Stimulated activated CD4-positive, alpha-beta T cell treated with anti-CD3 and anti-CD28 coated beads, Interleukin-2, amount 100 ng/mL, for 4 hours (primary cell): ENCODE data around the gene PHF12.
"Not testable (repeated sequence)": the region's sequence is repeated elsewhere in the genome, so short reads cannot be mapped to it uniquely, and the experiment has no call there.

Experiments used
- DNase-seq: peaks from one replicate; pipeline ENCODE4 v3.0.0-alpha.2; 2020; ENCODE audit warnings: low read depth

The PHF12 gene

GRCh38 chr17:28953444-28954118 lies 2.3 kb upstream of the PHF12 start:
- peak; percentile 25 for DNase-seq

- DNase-seq: peak; percentile 95
Observed at GRCh38 chr17:28951991-28952975, 965 bp upstream of the PHF12 start.

- no peak for DNase-seq
Observed at GRCh38 chr17:28950752-28951427, 428 bp downstream of the PHF12 start.

DNA sequence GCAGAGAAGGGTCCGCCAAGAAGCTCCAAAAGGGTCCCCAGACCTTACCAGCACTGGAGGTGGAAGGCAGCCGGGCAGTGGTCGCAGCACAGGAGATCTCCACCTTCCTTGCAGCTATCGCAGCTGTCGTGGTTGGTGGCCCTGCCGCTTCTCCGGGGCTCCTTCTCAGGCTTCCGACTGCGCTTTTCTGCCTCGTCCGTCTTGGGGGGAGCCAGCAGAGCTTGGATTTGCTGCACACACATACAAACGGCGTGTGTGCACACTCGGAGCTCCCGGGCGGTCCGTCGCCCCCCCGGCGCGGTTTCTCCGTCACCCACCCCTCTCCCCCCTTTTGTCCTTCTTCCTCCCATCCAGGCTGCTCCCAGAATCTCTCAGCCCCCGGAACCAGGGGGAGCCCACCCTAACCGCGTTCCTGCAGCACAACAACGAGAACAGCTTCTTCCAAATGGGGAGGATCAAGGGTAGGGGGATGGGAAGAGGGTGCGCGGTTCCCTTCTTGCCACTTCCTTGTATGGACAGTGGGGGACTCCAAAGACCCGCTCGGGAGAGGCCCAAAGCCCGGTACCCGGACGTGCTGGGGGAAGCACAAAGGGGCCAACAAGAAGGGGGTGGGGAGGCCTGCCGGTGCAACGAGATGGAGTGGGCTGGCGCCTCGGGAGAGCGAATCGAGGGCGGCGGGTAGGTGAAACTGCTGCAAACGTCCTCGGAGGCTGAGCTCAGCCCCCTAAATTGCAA lies 1.1 kb downstream of the PHF12 start:
- DNase-seq: peak; percentile 19

- peak; percentile 25 for DNase-seq
Observed at GRCh38 chr17:28949185-28950016, 1.9 kb downstream of the PHF12 start.

GRCh38 chr17:28948873-28949184 lies 2.5 kb downstream of the PHF12 start:
- DNase-seq: no peak

GRCh38 chr17:28948342-28948741 lies 3.0 kb downstream of the PHF12 start:
- no peak for DNase-seq

DNA sequence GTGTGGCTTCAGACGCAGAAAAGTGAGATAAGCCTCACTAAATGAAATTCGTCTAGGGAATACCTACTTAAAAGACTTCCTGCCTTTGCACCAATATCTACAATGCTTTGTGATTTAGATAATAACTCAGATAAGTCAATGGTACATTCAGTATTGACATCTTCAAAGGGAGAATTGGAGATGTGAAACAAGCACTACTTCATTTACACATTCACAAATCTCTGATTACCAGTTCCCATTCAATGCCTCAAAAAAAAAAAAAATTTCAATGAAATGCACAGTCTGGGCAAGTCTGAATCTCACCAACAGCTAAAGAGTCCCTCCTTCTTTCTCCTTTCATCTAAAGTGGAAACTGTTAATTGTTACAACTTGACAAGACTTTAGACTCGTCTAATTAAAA lies 3.7 kb downstream of the PHF12 start:
- DNase-seq: no peak

- DNase-seq: no peak
Observed at GRCh38 chr17:28946239-28946638, 5.1 kb downstream of the PHF12 start.

DNA sequence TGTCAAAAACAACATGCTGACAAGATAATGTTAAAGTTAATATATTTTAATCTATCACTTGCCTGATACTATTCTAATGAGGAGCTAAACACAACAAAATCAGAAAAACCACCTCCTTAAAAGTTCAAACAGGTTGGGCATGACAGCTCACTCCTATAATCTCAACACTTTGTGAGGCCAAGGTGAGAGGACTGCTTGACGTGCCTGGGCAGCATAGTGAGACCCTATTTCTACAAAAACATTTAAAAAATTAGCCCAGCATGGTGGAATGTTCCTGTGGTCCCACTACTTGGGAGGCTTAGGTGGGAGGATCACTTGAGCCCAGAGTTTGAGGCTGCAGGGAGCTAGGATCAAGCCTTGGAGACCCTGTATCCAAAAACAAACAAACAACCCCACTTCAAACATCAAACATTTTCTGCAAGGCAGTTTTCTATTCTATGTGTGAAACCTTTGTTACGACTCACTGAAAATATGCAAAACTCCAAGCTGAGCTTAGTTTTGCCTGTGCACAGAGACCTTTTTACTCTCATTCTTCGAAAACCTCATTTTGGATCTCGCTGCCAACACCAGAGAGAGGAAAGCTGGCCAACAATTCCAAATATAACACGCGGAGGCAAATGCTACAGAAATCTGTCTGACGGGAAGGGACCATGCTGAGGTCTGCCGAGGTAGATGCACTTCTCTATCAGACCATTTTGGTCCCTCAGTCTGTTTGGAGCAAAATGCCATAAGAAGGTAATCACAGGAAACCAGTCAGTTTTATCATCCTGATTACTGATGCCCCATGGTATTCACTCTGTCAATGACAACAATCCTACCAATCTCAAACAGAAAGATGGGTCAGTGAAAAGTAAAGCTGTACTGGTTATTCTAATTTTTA lies 6.2 kb downstream of the PHF12 start:
- DNase-seq: no peak

DNA sequence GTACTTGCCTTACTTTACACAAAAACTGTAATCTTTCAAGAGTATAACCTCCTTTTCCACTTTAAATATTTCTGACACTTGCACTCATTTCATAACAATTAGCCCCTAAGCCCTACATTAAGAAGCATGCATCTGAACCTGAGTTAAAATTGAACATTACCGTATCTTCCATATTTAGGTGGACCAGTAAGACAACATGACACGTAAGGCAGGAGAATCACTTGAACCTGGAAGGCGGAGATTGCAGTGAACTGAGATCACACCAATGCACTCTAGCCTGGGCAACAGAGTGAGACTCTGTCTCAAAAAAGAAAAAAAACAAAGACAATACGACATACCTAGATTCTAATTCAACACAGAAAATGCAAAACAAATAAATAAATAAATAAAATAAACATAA lies 7.0 kb downstream of the PHF12 start:
- no peak for DNase-seq

DNA sequence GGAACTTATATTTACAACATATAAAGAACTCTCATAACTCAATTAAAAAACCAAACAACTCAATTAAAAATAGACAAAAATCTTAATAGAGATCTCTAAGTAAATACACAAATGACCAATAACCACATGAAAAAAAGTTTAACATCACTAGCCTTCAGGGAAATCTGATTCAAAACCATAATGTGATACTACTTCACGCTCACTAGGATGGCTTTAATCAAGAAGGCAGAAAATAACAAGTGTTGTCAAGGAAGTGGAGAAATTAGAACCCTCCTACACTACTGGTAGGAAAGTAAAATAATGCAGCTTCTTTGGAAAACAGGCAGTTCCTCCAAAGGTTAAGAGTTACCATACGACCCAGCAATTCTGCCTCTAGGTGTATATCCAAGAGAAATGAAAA lies 8.4 kb downstream of the PHF12 start:
- no peak for DNase-seq

- DNase-seq: no peak
Observed at GRCh38 chr17:28941251-28941650, 10.1 kb downstream of the PHF12 start.

GRCh38 chr17:28940675-28941074 lies 10.6 kb downstream of the PHF12 start:
- no peak for DNase-seq

DNA sequence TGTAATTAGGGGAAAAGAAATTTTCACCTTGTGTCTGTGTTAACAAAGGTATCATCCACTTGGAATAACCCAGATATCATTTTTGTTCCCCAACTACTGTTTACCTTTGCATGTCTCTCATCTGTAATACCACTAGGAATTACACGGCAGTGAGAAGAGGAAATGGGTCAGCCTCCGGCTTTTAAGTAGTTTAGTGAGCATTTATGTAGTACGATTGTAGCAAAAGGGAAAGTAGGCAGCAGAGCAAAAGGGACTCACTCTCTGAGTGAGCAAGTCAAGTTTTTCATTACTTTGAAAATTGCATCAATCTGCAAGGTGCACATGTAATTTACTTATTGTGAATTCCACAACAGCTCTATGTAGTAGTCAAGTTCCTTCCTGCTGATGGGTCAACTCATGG lies 11.2 kb downstream of the PHF12 start:
- DNase-seq: no peak

DNA sequence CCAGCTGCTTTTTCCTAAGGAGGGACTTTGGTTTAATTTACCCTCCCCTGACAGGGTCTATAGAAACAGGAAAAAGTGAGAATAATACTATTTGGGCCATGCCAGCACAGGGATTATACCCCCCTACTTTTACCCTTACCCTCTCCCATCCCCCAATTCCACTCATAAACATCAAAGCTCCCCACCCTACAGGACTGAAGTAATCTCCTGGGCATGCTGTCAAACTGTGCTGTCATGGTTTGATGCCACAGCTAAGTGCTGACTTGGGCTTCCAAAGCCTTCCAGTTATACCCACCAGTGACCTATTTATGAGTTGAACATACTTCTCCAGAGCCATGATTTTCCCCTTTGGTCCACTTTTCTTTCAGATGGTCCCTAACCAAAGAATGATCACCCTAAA lies 12.8 kb downstream of the PHF12 start:
- no peak for DNase-seq

DNA sequence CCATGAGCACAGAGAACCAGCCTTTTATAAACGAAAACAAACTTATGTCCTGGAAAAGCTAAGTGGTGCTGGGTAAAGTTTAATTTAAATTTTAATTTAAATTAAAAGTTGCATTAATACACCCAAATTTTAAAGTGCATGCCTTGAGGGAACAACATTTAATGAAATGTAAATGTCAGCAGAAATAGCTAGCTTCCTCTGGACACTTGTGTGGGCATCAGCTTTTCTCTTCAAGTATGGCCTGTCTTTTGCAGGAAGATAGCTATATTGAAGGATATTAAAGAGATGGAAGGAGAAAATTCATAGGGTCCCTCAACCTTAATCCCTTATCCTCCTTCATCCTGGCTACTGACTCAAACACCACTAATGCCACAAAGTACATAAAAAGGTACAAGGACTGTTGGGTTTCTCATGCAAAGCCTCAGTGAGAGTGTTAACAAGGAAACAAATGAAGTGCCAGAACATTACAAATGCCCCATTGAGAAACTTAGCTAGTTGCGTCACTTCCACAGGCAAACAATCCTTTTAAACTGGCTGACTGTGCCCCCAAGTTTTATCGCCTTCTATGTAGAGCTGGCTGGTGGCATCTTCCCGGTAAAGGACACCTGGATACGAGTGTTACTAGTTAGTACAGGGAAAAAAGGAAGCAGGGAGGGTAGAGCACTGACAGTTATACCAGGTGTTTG lies 14.1 kb downstream of the PHF12 start:
- no peak for DNase-seq

DNA sequence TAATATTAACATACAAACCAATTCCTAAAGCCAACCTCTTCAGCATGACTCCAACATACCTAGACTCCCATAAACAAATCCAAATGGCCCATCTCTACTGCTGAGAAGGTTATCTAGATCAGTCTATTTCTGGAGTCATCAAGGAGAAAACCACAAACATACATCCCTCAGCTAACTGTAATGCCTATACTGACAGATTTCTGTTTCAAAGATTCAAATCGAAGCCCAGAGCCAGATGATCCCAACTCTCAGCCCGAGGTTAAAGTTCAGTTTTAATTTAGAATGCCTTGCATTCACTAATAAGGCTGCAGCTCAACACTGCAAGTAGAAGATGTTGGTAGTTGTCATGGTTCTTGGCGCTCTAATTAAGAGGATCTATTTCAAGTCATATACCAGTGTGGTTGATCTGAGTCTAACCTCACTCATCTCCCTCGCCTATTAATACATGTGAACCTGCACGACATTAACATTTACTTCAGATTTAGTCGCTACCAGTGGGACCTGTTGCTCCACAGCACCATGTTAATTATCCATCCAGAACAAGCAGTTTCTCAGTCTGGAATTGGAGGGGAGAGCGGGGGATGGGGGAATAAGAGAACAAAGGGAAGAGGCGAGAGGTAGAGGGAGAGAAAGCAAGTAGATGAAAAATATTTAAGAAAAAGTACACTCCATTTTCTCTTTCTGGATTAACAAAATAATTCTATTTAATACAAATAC lies 15.4 kb downstream of the PHF12 start:
- DNase-seq: no peak

- not testable (repeated sequence) for DNase-seq
Observed at GRCh38 chr17:28934508-28934907, 16.8 kb downstream of the PHF12 start.
